ENCODE measurements around the gene CNTNAP2.
"Not testable (repeated sequence)": the region's sequence is repeated elsewhere in the genome, so short reads cannot be mapped to it uniquely, and the experiment has no call there.

CNTNAP2 gene

GRCh38 chr7:148445260-148446044, 2328.9 kb downstream of the CNTNAP2 start:
- no peak for DNase-seq

DNA sequence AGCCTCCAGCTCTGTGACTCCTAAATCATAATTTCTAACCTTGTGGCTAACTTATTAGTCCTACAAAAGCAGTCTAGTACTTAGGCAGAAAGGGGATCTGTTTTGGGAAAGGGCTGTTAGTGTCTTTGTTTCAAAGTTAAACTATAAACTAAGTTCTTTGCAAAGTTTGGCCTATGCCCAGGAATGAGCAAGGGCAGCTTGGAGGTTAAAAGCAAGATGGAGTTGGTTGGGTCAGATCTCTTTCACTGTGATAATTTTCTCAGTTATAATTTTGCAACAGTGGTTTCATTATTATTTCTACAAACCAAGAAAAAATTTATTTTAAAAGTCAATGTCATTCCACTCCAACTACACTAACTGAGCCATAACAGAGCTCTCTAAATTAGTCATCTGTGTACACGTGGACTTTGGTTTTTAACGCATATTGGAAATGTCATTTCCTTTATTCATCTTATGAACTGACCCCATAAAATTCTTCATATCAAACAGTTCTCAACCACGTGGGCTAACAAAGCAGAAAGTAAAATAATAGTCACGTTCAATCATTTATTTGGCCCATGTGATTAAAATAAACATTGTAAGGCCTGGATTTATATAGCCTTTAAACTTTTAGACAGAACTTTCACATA, 2330.7 kb downstream of the CNTNAP2 start:
- DNase-seq, result no peak

GRCh38 chr7:148451526-148451925, 2334.9 kb downstream of the CNTNAP2 start:
- DNase-seq, result not testable (repeated sequence)

DNA sequence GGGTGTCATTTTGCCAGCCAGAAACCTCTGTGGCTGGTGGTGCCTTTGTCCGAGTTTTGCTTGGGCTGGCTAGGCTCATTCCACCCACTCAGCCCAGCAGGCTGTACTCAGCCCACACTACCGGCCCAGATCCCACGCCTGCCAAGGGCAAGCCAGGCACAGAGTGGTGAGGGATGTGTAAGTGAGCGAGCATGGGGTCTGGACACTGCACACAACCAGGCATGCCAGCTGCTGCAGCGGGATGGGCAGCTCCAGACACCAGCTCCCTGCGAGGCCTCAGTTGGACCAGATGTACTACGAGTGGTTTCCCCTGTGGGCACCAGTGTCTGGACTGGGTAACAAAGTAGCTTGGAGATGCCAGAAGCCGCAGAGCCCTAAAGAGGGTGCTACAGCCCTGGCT, 2339.8 kb downstream of the CNTNAP2 start:
- DNase-seq, result no peak

GRCh38 chr7:148457310-148457921, 2340.8 kb downstream of the CNTNAP2 start:
- DNase-seq, result no peak

- DNase-seq, result no peak
These were observed 2341.7 kb downstream of the CNTNAP2 start for GRCh38 chr7:148458263-148458662.

- DNase-seq, result no peak
These were observed 2345.0 kb downstream of the CNTNAP2 start for GRCh38 chr7:148461392-148462179.

DNA sequence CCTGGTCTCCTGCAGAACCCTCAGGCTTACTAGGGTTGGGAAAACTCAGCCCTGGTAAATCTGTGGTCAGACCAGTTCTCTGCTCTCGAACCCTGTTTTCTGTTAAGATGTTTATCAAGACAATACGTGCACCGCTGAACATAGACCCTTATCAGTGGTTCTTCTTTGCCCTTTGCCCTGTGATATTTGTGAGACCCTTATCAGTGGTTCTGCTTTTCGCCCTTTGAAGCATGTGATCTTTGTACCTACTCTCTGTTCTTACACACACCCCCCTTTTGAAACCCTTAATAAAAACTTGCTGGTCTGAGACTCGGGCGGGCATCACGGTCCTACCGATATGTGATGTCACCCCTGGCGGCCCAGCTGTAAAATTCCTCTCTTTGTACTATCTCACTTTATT, 2346.2 kb downstream of the CNTNAP2 start:
- not testable (repeated sequence) for DNase-seq

- DNase-seq, result no peak
These were observed 2346.6 kb downstream of the CNTNAP2 start for GRCh38 chr7:148463210-148463609.

GRCh38 chr7:148464947-148465346, 2348.3 kb downstream of the CNTNAP2 start:
- DNase-seq, result no peak

DNA sequence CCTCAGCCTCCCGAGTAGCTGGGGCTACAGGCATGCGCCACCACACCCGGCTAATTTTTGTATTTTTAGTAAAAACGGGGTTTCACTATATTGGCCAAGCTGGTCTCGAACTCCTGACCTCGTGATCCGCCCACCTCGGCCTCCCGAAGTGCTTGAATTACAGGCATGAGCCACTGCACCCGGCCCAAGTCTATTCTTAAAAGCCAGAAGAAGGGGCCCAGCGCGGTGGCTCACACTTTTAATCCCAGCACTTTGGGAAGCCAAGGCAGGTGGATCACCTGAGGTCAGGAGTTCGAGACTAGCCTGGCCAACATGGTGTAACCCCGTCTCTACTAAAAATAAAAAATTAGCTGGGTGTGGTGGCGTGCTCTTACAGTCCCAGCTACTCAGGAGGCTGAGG, 2348.8 kb downstream of the CNTNAP2 start:
- not testable (repeated sequence) for DNase-seq

DNA sequence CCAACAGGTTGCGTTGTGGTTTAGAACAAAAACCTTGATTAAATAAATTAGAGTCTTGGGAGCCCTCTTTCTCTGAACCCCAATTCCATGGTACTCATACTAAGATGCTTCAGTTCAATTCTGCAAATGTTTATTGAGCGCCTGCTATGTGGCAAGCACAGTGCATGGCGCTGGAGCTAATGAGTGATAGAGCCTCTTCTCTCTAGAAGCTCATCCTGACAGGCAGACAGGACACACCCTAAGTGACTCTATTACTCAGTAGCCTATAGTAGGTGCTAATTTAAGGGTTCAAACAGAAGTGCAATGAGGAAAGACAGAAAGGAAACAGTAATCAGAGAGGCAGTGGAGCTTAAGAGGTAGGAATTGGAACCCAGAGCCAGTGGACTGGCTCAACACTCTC, 2349.5 kb downstream of the CNTNAP2 start:
- no peak for DNase-seq

DNA sequence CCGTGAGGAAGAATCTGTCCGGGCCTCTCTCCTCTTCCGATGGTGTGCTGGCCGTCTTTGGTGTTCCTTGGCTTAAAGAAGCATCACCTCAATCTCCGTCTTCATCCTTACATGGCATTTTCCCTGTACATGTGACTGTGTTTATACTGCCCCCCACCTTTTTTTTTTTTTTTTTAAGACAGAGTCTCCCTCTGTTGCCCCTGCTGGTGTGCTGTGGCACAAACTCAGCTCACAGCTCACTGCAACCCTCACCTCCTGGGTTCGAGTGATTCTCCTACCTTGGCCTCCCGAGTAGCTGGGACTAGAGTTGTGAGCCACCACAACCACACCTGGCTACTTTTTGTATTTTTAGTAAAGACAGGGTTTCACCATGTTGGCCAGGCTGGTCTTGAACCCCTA, 2352.1 kb downstream of the CNTNAP2 start:
- DNase-seq, result no peak

Measured in NCI-H187 (cell line).